HG03066 (cell line): ENCODE data around the gene HSFX3.
"Not testable (repeated sequence)": the region's sequence is repeated elsewhere in the genome, so short reads cannot be mapped to it uniquely, and the experiment has no call there.

Source experiments
- ATAC-seq: cut with Tn5 transposase; IDR thresholded peaks from one replicate; pipeline ENCODE4 v1.9.1; 2021; ENCODE audit warnings: low read depth; ENCODE audit not compliant: unreplicated experiment

Gene HSFX3

DNA sequence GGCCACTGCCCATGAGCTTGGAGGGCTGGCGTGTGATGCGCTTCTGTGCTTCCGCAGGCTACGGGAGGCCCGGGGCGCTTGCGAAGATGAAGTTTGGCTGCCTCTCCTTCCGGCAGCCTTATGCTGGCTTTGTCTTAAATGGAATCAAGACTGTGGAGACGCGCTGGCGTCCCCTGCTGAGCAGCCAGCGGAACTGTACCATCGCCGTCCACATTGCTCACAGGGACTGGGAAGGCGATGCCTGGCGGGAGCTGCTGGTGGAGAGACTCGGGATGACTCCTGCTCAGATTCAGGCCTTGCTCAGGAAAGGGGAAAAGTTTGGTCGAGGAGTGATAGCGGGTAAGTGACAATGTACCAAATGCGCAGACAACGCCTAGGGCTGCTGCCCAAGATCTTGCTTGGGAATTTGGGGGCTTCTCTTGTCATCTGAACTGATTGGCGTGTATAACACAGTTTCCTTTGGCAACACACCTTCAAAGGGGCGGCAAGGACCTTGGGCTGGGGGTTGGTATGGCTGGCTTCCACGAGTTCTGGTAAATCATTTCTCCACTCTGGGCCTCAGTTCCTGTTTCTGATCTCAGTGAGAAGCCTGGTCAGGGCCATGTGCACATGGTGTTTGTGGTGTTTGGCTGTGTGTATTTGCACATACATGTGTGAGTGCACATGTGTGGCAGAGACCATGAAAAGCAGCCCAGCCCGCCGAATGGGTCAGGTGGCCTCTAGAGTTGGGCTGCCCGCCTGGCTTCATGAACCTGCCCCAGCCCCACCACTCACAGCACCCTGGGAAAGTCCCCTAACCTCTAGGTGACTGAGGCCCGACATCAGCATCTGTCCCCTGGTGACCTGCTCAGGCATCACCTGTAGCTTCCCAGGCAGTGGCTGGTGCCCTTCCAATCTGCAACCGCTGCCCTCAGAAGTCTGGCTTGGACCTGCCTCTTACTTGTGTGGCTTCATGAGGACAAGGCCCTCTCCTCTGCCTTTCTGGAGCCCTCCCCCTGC lies 3.9 kb downstream of the HSFX3 start:
- not testable (repeated sequence) for ATAC-seq

DNA sequence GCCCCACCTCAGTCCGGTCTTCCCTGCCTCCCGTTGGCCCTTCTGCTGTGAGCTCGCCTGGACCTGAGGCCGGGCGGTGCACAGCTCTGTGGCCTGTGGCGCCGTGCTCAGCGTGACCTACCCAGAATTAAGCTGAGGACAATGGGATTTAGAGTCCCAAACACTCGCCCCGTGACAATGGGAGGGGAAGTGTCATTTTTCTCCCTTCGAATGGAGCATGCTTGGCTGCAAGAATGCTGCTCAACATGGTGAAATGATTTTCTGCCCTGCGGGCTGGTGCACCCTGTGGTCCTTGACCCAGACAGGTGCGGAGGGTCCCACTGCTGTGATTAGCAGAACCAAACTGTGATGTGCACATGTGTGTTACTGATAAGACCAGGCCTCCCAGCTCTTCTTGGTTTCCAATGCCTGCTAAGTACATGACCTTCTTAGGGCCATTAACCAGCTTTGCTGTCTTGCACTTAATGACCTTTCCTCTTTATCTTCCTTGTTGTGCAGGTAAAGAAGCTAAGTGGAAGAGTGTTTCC lies 8.1 kb downstream of the HSFX3 start:
- no peak for ATAC-seq

GRCh38 chrX:149540621-149541520 lies 8.9 kb downstream of the HSFX3 start, which contains the start of gene EOLA1:
Gene EOLA1 (plus strand): TSS chrX:149541012. CDS start chrX:149545631, 4,619 bp downstream.
- ATAC-seq = peak; percentile 74

DNA sequence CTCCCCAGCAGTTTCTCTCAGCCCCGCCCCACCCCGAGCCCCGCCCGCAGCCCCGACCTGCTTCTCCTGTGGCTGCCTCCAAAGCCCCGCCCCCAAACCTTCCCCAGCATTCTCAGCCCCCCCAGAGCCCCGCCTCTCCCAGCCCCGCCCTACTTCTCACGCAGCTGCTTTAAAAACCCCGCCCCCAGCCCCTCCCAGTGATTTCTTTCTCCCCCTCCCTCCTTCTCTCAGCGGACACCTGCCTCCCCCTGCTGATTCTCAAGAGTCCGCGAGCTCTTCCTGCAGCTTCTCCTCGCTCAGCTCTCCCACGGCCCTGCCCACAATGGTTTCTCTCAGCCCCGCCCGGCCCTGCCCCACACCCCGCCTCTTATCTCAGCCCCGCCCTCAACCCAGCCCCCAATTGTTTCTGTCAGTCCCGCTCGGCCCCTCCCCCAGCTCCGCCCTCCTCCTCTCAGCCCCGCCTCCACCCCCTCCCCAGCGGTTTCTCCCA lies 9.5 kb downstream of the HSFX3 start:
- peak; percentile 3 for ATAC-seq

DNA sequence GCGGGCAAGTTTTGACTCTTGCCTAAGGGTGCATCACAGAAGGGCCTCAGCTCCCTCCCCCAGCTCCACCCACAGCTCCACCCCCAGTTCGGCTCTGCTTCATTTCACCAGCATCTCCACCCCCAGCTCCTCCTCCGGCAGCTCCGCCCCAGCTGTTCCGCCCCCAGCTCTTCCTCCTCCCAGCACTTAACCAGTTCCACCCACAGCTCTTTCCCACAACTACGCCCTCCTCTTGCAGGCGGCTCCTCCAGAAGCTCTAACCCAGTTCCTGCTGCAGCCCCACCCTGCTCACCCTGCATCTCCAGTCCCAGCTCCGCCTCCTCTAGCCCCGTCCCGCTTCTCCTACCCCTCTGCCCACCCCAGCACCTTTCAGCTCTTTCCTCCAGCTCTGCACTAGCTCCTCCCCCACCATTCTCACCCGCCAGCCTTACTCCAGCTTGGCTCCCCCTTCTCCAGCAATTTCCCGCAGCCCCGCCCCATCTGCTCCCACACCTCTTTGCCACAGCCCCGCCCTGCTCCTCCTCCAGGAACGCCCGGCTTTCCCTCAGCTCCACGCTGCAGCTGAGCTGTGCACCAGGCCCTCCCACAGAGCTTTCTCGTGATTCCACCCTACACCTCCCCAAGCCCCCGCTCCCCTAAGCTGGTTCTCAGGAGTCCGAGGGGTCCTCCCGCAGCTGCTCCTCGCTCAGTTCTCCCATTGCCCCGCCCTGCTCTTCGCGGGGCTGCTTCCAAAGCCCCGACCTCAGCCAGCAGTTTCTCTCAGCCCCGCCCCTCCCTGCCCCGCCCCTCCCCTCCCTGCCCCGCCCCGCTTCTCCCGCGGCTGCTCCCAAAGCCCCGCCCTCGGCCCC lies 10.2 kb downstream of the HSFX3 start:
- ATAC-seq = peak; percentile 38

DNA sequence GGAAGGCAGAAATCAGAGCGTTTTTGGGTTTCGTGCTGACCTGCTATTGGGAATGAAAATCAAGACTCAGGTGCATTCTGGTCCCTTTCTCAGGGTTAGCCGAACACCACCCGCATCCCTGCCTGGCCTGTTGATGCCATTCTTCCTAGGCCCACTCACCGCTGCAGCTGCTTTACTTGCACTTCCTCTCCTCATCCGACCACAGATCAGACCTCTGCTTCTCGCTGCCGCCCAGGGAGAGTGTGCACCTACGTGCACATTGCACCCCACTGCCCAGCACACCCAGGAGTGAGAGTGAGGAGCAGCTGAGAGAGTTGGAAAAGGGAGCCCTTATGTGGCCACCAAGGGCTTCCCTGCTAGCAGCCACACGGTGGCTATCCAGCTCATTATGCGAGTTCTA lies 12.2 kb downstream of the HSFX3 start:
- ATAC-seq = not testable (repeated sequence)

DNA sequence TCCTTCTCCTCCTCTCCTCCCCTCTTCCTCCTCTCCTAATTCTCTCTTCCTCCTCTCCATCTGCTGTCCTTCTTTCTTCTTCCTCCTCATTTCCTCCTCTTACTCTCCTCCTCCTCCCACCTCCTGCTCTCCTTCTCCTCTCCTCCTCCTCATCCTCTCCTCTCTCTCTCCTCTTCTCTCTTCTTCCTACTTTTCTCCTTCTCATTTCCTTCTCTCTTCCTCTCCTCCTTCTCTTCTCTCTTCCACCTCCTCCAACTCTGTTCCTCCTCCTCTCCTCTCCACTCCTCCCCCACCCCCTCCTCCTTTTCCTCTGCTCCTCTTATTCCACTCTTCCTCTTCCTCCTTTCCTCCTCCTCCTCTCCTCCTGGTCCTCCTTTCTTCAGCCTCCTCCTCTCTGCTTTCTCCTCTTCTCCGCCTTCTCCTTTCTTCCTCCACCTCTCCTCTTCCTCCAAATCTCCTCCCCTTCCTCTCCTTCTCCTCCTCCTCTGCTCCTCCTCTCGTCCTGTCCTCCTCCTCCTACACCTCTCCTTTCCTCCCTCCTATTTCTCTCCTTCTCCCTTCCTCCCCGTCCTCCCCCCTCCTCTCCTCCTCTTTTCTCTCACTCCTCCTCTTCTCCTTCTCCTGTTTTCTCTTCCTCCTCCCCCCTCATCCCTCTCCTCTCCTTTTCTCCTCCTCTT lies 14.7 kb downstream of the HSFX3 start:
- ATAC-seq = not testable (repeated sequence)

- ATAC-seq = not testable (repeated sequence)
Measured at GRCh38 chrX:149533999-149534398, 15.7 kb downstream of the HSFX3 start.

DNA sequence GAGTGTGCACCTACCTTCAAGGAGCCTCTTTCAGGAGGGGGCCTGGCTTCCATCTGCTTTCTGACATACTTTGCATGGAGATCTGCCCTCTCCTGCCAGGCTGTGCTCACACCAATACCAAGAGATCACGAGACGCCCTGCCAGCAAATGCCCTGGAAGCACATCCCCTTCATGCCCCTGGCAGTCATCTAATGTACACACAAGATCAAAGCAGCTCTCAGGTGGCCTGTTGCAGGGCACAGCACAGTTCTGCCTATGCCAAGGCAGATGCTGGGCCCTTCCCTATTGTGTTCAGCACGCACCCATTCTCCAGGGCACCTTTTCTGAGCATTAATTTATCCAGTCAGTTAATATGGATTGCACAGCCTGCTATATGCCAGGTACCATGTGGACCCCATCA lies 16.9 kb downstream of the HSFX3 start:
- ATAC-seq = not testable (repeated sequence)

DNA sequence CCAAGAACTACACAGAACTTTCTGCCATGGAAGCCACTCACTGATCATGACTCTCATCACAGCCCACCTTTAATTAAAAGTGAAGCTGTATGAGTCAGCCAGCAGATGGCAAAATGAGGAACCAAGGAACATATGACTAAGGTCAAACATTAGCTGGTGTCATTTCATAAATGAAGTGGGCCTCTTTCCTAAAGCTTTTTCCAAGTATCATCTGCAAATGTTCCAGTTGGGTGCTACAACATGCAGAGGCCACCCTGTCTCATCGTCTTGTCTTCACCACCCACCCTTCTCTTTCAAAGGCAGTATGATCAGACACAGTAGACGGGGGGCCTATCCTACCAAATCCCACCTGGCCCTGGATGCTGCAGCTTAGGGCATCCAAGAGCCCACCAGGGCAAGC lies 18.1 kb downstream of the HSFX3 start:
- peak; percentile 86 for ATAC-seq

GRCh38 chrX:149528381-149528780 lies 21.3 kb downstream of the HSFX3 start:
- no peak for ATAC-seq

DNA sequence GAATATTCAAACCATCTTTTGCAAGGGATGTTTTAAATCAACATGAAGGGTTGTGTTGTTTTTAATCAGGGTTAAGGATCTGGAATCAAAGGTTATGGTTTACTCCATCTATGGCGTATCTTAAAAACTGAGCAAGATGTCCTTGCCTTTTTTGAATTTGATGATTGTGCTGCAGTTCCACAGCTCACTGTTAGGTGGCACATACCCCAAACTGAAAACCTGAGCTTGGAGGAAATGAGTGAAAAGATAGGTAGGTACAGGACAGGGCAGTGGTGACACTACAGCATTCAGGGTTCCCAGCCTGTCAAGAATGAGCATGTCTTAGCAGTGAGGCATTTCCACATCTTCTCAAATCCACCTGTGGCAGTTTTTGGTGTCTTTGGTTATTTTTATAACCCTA lies 22.0 kb downstream of the HSFX3 start:
- no peak for ATAC-seq

- ATAC-seq = not testable (repeated sequence)
Measured at GRCh38 chrX:149526318-149527033, 23.2 kb downstream of the HSFX3 start.

GRCh38 chrX:149525903-149526302 lies 23.8 kb downstream of the HSFX3 start:
- ATAC-seq = peak; percentile 49

DNA sequence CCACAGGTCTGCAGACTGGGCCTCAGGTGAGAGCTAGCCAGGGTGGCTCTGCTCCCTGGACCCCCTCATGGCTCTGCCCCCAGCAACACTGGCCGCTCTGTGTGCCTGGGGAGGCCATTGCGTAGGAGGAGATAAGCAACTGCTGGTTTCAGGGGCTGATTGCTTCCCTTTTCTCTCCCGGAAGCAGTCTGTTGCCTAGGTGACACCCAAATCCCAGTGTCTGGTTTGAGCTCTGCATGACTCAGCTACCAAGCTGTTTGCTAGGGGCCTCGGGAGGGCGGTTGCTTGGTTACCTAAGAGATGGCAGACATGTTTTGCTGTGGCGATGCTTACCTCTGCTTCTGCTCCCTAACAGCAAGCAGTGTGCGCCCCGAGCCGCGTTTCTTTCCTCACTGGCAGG lies 24.3 kb downstream of the HSFX3 start:
- ATAC-seq = peak; percentile 93

- ATAC-seq = no peak
Measured at GRCh38 chrX:149522916-149523315, 26.8 kb downstream of the HSFX3 start.

DNA sequence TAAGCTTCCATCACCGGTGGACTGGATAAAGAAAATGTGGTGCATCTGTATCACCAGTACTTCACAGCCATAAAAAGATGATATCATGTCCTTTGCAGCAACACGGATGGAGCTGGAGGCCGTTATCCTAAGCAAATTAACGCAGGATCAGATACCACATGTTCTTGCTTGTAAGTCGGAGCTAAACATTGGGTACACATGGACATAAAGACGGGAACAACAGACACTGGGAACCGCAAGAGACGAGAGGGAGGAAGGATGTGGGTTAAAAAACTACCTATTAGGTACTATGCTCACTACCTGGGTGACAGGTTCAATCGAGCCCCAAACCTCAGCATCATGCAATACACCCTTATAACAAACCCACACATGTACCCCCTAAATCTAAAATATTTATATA lies 28.3 kb downstream of the HSFX3 start:
- no peak for ATAC-seq

DNA sequence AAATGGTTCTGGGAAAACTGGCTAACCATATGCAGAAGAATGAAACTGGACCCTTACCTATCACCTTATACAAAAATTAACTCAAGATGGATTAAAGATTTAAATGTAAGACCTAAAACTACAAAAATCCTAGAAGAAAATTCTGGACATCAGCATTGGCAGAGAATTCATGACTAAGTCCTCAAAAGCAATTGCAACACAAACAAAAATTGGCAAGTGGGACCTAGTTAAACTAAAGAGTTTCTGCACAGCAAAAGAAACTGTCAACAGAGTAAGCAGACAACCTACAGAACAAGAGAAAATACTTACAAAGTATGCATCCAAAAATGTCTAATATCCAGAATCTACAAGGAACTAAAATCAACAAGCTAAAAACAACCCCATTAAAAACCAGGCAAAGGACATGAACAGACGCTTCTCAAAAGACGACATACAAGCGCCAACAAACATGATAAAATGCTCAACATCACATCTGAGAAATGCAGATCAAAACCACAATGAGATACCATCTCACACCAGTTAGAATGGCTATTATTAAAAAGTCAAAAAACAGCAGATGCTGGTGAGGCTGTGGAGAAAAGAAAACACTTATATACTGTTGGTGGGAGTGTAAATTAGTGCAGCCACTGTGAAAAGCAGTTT lies 29.0 kb downstream of the HSFX3 start:
- ATAC-seq = not testable (repeated sequence)
